Measurements from ENCODE around the gene MACROD1.

The MACROD1 gene

DNA sequence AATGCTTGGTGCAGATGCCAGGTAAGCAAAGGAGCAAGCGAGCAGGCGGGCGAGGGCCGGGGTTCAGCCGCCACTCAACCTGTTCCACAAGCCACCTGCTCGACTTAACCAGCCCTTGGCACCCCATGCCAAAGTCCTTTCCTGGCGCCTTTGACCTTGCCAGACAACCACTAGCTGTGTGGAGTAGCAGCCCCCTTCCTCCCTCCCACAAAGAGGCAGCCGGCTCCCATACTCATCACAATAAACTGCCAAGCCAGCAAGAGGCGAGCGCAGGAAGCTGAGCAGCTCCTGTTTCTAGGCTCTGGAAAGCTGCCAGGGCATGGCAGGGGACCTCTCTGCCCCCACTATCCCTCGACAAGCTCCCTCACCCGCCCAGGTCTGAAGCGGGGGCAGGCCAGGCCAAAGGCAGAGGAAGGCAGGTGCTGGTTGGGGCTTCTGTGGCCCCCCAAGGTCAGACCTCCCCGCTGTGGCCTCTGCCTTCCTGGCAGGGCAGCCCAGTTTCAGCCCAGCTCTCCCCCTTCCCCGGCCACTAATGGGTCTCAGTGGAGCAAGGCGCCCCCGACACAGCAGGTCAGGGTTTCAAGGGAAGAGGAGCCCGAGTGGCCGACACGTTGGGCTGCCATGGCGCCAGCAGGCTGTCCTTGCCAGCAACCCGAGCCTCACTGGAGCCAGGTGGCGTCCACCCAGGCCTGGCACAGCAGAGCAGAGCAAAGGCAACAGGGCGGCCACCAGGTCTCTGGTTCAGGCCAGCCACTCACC is 15.3 kb downstream of the MACROD1 start:
- TF ChIP-seq GATA2 (IDR thresholded peaks at IDR 0.05; ENCODE audit: low read depth, low read length) (no peak), GATA3 (IDR thresholded peaks at IDR 0.05; ENCODE audit: low read depth, low read length) (no peak)

DNA sequence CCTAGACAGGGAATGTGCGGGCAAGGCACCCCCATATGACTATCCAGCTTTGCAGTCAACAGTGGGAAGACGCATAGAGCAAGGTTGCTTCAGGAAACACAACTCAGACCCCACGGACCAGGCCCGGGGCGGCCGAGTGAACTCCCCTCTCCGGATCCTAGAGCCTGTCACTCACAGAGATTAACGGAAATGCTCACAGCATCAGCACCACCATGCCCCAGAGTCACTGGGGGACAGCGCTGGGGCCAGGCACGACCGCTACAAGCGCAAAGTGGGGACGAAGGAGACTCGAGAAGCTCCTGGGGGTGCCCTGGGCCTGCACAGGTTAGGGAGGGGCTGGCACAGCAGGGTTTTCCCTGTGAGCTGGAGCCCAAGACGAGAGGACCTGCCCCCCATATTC is 15.9 kb downstream of the MACROD1 start:
- no peak for TF ChIP-seq GATA2 (IDR thresholded peaks at IDR 0.05; ENCODE audit: low read depth, low read length)
- TF ChIP-seq GATA3 (IDR thresholded peaks at IDR 0.05; ENCODE audit: low read depth, low read length): no peak

DNA sequence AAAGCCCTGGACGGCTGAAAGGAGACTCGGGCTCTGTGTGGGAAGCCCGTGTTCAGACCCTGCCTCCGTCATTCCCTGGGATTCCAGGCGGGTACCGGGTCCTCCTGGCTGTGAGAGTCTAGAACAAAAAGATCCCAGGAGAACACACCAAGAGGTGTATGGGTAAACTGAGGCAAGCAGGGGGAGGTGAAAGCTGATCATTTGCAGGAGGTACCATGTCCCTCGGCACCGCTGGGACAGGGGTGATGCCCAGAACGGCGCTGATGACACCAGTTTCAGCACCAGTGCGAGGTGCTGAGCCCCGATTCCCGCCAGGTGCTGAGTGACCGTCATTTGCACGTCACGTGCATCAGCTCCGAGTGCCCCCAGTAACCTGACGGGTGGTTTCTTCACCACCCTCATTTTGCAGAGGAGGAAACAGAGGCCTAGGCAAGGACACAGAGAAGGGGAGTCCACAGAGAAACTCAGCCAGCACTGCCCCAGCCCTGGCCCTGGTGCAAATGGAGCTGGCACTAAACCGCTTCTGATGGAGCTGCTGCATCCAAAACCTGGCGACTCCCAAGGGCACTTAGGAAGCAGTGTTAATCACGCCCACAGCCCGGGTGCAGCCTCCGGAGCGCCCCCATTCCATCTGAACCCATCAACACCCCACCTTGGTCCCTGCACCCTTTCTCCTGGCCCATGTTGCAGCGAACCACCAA is 16.8 kb downstream of the MACROD1 start:
- TF ChIP-seq GATA2 (IDR thresholded peaks at IDR 0.05; ENCODE audit: low read depth, low read length): no peak
- TF ChIP-seq GATA3 (IDR thresholded peaks at IDR 0.05; ENCODE audit: low read depth, low read length): no peak

- no peak for TF ChIP-seq GATA3 (IDR thresholded peaks at IDR 0.05; ENCODE audit: low read depth, low read length)
- TF ChIP-seq GATA2 (IDR thresholded peaks at IDR 0.05; ENCODE audit: low read depth, low read length): 0 out of 2 replicates have a peak, but pooled peaks have one; percentile 28
These were observed 17.5 kb downstream of the MACROD1 start for GRCh38 chr11:64148226-64148916.

DNA sequence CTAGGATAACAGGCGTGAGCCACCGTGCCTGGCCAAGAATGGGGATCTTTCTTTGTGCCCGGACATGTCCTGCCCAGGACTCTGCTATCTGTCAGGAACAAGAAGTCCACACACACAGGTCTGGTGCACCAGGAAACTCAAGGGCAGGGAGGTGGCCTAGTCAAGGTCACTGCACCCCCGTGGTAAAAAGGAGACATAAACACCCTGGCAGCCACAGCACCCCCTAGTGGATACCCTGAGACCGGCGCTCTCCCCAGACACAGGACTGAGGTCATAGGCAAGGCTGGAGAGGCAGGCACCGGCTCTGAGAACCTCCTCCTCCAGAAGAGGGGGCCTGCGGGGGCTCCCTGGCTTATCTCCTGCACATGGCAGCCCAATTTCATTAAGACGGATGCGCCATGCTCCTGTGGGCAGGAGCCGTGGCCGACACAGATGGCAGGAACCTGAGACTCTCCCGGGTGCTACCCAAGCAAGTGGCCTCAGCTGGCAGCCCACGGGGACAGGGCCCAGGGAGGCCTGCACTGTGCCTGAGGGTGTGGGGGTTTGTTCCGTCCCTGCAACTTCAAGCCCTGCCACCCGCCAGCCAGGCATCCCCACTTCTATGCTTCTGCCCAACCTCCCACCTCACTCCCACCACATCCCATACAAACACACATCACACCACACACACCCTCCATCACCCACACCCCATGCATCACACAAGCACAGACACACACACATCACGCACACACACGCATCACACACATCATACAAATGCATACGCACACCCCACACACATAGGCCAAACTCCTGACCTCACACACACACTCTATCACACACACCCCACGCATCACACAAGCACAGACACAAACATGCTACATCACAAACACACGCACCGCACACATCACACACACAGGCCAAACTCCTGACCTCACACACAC is 19.6 kb downstream of the MACROD1 start:
- TF ChIP-seq GATA2 (IDR thresholded peaks at IDR 0.05; ENCODE audit: low read depth, low read length) (peak; percentile 97), GATA3 (IDR thresholded peaks at IDR 0.05; ENCODE audit: low read depth, low read length) (no peak)

DNA sequence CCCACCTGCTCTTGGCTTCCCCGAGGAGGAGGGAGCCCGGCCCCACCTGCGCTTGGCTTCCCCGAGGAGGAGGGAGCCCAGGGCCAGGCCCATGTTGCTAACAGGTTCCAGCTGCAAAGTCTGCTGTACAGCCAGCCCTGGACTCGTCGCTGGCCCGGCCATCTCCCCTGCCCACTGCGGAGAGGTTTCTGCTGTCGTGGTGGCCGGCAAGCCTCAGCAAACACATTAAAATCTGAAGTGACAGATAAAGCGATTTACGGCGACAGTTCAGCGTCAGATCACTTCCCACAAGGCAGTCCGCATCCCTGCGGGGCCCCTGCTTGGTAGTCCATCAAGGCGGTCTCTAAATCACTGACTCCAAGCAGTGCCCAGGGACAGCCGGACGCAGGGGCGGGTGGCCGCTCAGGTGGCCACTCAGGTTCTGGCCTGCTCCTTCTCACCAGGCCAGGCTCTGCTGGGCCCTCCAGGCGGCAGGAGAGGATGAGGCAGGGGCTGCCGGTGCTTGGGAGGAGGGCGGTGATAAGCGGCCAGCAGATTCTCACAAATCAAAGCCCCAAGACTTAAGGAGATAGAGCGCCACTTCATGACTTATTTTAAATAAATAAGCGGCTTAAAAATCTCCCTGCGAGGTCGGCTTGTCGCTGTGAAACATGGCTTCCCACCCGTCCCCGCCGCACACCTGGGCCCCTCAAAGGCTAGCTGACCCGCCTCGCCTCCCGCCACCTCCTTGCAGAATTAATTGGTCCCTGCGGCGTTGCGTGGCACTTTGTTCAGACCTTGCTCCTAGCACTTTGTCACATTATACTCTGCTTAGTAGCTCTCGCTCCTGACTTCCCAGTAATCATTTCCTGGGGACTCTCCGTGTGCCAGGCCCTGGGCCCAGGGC is 21.1 kb downstream of the MACROD1 start:
- TF ChIP-seq GATA3 (IDR thresholded peaks at IDR 0.05; ENCODE audit: low read depth, low read length) (no peak), GATA2 (IDR thresholded peaks at IDR 0.05; ENCODE audit: low read depth, low read length) (peak; percentile 2; the same call in 1 of the 2 replicates)

- TF ChIP-seq GATA3 (IDR thresholded peaks at IDR 0.05; ENCODE audit: low read depth, low read length) (no peak), GATA2 (IDR thresholded peaks at IDR 0.05; ENCODE audit: low read depth, low read length) (no peak)
These were observed 24.7 kb downstream of the MACROD1 start for GRCh38 chr11:64141081-64141783.

DNA sequence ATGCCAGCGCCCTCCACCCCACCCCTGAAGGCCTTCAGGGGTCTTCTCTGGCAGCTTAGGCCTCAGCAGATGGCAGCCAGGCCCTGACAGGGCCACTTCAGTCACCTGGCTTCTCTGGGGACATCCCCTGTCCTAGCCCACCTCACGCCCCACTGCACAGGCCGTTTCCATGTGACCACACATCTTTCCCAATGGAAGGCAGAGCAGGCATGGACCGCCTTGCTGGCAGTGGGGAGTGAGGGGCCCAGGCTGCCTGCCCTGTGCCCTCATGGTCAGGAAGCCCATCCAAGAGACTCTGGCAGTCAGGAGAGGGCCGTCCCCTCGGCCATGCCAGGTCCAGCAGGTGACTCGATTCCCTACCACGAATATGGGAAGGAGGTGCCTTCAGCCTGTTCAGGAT is 25.8 kb downstream of the MACROD1 start:
- TF ChIP-seq GATA2 (IDR thresholded peaks at IDR 0.05; ENCODE audit: low read depth, low read length): no peak
- TF ChIP-seq GATA3 (IDR thresholded peaks at IDR 0.05; ENCODE audit: low read depth, low read length): no peak

DNA sequence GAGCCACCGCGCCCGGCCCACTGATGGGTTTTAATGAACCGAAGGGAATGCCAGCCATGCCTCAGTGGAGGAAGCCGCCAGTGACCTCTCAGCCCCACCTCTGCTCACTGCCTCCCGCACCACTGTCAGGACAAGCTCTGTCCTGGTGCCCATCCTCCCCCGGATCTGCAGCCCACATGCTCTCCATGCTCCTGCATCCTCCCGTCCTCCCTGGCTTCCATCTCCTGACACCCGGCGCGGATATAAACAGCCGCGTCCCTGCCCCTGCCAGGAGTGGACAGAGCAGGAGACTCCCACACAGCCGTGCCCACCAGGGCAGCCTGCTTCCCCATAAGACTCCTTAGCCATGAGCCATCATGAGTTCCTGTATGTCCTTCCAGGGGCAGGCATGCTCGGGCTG is 26.9 kb downstream of the MACROD1 start:
- TF ChIP-seq GATA2 (IDR thresholded peaks at IDR 0.05; ENCODE audit: low read depth, low read length) (no peak), GATA3 (IDR thresholded peaks at IDR 0.05; ENCODE audit: low read depth, low read length) (no peak)

DNA sequence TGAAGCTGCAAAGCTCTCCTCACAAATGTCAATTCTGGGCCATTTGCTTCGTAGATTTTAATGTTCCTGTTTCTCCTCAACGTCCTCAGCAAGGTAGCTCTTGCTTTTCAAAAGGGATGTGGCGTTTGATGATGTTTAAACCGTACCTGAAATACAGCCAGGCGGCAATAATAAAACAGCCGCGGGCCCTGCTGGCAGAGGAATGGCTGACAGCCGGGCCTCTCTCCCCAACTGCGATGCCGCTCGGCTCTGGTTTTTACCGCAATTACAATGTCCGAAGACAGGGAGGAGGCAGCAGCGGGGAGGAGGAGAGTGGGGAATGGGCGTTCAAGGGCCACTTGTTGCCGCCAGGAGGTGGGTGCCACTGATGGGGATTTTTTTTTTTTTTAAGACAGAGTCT is 27.5 kb downstream of the MACROD1 start:
- TF ChIP-seq GATA2 (IDR thresholded peaks at IDR 0.05; ENCODE audit: low read depth, low read length) (no peak), GATA3 (IDR thresholded peaks at IDR 0.05; ENCODE audit: low read depth, low read length) (no peak)

- TF ChIP-seq GATA3 (IDR thresholded peaks at IDR 0.05; ENCODE audit: low read depth, low read length) (no peak), GATA2 (IDR thresholded peaks at IDR 0.05; ENCODE audit: low read depth, low read length) (no peak)
These were observed 29.0 kb downstream of the MACROD1 start for GRCh38 chr11:64136765-64137441.

- TF ChIP-seq GATA2 (IDR thresholded peaks at IDR 0.05; ENCODE audit: low read depth, low read length): no peak
- TF ChIP-seq GATA3 (IDR thresholded peaks at IDR 0.05; ENCODE audit: low read depth, low read length): no peak
These were observed 30.2 kb downstream of the MACROD1 start for GRCh38 chr11:64135711-64136110.
